HG03521 (cell line): ENCODE data around the gene MMP15.
"Not testable (repeated sequence)": the region's sequence is repeated elsewhere in the genome, so short reads cannot be mapped to it uniquely, and the experiment has no call there.

Source experiments
- ATAC-seq: cut with Tn5 transposase; IDR thresholded peaks from one replicate; pipeline ENCODE4 v1.9.1; 2021; ENCODE audit warnings: mild to moderate bottlenecking, moderate library complexity; ENCODE audit not compliant: unreplicated experiment

Gene MMP15

DNA sequence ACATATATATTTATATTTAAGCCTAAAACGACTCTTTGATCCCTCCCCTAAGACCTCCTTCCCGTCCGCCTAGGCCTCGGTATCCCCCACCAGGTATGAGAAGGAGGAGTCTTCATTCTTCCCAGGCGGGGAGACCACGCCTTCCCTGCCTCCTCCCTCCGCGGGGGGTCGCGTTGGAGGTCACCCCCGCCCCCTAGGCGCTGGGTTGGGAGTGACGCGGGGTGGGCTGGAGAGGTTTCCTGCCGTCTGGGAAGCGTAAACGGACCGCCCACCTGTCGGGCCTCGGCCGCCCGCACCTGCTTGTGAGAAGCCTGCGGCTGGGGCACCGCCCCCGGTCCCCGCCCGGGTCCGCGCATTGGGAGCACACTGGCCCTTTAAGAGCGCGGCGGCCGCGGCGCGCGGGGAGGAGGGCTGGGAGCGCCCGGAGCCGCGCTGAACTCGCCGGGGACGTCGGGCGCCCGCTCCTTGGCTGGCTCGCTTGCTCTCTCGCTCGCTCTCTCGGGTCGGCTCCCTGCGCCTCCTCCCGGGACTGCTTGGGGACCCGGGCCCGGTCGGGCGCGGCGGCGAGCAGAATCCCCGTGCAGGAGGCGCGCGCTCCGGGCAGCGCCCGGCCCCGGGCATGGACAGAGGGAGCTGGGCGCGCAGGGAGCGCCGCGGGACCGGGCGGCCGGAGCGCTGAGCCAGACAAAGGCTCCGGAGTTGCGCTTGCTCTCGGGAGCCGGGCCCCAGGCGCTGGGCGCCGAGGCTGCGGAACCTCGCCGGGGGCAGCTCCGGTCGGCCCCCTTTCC is at the start of gene MMP15:
Gene MMP15, plus strand, starts transcription at position 404 of the 788 bp plus-strand sequence. CDS start 597 bp downstream, outside the sequence.
- peak; percentile 45 for ATAC-seq

DNA sequence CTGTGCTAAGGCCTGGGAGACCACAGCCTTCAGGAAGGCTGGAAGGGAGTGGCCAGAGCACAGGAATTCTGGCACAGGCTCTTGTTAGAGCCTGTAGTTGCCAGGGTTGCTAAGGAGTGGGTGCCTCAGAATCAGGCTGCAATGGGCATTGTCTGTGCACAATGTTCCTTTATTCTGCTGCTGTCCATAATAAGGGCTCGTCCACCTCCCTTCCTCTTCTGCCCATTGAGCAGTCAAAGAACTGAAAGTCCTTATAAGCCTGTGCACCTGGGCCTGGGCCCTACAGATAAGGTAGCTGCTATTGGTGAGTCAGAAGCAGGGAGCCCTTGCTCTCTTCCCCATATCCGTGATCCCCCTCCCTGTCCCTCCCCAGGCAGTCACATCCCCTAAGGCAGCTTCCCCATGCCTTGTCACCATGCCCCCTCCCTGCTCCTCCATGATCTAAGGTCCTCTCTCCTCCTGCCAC is 49.2 kb upstream of the MMP15 start:
- no peak for ATAC-seq

DNA sequence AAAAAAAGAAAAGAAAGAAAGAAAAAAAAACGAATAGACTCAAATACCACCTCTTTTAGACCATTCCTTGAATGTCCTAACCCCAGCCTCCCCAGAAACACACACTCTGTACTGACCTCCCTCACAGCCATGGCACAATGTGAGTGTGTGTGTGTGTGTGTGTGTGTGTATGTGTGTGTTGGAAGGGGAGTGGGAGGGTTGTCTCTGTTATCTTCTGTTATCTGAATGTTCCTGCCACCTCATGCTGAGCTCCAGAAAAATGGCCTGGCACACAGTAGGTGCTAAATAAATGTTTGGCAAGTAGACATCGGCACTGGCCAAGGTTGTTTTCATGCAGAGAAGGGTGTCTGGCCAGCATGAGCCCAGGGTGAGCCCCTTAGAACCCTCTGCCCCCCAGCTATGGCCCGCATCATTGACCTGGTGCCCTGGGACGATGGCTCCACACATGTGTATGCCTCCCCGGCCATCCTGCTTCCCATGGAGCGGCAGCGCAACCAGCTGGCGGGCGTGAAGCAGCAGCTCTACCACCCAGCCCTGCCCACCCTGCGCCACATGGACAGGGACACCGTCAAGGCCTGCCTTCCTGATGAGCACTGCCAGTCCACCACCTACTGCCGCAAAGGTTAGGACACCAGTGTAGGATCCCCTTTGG is 48.0 kb upstream of the MMP15 start:
- ATAC-seq: no peak

DNA sequence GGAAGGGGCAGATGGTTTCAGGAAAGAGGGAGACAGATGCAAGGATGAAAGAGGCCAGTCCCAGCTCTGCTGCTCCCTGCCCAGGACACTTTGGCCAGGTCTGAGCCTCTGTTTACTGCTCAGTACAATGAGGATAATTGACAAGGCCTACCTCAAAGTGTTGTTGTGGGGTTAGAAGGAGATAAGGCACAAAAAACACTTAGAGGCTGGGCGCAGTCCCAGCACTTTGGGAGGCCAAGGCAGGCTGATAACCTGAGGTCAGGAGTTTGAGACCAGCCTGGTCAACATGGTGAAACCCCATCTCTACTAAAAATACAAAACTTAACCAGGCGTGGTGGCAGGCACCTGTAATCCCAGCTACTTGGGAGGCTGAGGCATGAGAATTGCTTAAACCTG is 47.5 kb upstream of the MMP15 start:
- ATAC-seq: not testable (repeated sequence)

DNA sequence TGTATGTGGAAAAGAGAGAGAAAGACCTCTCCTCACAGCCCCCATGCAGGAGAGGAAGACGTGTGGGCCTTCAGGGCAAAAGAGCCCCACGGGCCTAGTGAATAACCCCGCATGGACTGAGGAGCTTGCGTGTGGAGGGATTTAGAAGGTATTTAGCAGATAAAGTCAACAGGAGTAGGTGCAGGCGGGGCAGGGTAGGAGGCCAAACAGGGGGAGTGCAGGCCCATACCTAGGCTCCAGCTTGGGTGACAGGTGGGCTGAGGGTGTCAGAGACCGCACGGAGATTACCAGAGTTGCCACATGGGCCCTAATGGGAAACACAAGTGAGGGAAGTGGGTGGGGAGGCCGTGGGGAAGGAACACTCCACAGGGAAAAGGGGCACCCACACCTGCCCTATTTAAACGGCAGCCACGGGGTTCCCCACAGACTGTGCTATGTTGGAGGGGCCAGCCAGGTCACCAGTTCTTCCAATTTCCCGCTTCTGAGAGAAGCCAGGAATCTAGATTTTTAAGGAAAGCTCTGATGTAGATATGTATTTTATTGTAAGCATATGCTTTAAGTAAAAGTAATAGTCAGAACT is 46.5 kb upstream of the MMP15 start:
- no peak for ATAC-seq

DNA sequence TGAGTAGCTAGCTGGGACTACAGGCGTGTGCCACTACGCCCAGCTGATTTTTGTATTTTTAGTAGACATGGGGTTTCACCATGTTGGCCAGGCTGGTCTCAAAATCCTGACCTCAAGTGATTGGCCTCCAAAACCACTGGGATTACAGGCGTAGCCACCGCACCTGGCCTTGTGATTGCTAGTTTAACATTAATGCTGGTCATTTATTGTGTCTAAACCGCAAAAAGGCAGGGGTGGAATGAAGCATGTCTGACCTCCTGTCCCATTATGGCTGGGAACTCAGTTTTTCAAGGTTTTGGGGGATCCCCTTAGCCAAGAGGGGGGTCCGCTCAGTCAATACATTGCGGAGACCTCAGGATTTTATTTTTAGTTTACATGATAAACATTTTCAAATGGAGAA is 43.9 kb upstream of the MMP15 start:
- no peak for ATAC-seq

DNA sequence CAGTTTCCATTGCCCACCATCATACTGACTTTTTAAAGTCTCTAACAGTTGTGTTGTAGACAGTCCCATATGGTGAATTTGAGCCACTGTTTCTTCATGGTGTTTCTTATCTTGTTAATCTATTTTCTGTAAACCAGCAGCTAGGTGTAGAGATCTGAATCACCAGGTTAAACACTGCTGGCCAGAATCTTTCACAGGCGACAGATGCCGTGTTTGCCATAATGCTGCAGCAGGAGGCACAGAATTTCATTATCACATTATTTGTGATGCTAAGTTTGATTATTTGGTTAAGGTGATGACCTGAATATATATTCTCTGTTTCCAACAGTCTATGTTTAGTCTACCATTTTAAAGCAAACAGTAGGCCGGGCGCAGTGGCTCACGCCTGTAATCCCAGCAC is 43.2 kb upstream of the MMP15 start:
- no peak for ATAC-seq

DNA sequence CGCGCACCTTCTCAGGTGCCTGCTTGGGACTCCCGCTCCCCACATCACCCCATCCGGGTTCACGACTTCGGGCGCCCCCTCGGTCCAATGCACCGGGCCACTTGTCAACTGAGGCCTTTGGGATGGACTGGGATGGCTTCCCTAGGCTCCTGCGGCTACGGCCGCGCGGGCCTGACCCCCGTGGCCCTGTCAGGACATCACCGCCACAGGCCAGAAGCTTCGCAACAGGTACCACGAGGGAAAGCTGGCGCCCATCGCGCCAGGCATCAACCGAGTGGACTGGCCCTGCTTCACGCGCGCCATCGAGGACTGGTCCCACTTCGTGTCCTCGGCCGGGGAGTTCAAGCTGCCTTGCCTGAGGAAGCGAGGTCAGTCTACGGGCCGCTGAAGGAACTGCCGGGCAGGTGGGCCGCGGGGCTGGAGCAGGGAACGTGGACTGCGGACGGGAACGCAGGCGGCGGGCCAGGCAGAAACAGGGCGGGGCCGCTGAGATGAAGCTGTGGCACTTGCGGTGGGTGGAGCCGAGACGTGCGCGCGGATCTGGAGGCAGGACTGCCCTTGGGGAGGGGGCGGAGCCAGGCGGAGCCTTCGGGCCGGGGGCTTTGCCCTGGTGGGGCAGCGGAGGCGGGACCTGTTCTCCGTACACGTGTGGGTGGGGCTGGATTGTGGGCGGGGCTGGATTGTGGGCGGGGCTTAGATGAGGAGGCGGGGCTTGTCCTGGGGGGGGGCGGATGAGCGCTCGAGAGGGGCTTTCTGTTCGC is 40.9 kb upstream of the MMP15 start:
- peak; percentile 68 for ATAC-seq

DNA sequence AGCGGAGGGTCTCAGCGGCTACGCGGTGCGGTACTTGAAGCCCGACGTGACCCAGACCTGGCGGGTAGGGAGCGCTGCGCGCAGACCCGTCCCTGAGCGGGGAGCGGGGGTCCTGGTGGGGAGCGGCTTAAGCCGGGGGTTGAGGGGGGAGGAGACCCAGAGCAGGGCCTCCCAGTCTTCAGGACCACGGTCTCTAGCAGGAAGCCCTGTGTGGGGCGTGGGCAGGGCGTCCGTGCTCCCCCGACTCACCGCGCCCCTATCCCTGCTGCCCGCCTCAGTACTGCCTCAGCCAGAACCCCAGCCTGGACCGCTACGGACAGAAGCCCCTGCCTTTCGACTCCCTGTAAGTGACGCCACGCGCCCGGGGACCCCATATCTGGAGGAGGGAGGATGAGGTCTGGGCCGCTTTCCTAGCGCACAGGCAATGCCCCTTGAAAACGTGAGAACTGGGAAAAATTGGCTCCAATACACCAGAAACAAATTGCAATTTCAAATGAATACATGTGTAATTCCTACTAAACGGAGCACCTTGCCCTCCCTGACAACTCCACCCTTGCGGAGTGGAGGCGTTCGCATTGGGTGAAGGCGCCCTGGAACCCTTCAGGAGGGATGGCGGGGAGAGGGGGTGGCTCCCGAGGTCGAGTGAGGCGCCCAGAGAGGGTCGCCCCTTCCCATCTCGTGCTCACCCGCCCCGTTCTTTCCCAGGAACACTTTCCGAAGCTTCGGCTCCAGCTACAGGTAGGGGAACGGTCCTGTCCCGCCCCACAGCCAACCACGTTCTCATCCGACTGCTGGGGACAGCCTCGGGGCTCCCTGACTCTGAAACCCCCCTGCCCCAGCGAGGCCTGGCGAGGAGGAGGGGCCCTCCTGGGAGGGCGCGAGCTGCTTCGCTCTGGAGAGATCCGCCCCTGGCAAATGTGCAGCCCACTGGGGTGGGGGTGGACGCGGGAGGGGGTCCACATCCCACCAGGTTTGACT is 40.1 kb upstream of the MMP15 start:
- ATAC-seq: peak; percentile 10

DNA sequence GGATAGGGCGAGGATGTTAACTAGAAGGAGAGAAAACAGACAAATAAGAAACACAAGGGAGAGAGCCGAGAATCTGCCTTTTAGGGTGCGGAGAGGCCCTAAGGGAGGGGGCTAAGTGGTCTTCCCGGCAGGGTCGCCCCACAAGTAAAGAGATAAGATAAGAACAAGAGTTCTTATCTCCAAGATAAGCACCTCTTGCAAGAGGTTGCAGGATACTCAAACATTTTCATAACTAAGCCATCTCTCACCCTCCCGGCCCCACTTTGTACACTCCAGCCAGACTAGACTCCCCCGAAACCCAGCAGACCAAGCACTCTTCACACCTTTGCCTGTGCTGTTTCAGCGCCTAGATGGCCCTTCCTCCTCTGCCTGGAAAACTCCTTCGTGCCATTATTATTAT is 39.4 kb upstream of the MMP15 start:
- no peak for ATAC-seq

DNA sequence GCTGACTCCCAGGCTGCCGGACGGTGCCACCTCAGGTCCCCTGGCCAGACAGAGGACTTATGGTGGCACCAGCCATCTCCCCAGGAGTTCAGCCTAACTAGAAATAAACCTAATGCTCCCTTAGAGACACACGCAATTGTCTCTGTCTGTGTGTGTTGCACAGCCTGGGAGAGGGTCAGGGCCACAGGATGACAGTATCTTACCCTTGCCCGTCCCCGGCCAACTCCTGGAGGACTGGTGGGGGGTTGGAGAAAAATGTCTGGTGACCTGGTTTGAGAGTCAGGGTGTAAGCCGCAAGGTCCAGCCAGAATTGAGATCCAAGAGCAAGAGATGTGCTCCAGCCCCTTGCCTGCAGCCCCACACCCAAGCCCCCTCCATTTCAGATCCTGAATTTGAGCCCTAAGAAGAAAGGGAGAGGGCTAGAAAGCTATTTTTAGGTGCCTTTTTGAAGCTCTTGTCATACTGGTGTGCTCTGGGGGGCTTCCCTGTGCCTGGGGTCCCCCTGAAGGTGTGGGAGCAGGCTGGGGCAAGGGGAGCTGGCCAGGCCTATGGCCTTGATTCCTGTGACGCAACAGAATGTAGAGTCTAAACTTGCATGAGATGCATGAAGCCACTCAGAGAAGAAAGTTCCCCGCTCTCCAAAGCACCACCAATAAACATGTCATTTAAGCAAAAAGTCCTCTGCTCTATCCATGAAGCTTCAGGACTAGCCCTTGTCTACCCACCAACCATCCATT is 37.9 kb upstream of the MMP15 start:
- no peak for ATAC-seq

DNA sequence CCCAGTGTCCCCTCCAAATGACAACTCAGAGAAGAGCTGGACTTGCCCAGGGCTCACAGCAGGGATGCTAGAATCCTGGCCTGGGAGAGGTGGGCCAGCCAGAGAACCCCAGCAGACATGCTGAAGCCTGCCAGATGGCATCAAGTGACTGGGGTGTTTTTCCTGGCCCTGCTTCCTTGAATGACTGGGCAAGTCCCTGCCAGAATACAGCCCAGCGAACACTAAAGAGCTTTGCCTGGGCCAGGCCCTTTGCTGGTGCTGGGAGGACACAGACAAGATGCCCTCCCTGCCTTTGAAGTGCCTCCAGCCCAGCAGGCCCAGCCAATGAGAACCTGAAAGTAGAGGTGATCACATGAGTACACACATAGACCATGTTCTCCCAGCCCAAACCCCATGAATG is 36.6 kb upstream of the MMP15 start:
- ATAC-seq: no peak

DNA sequence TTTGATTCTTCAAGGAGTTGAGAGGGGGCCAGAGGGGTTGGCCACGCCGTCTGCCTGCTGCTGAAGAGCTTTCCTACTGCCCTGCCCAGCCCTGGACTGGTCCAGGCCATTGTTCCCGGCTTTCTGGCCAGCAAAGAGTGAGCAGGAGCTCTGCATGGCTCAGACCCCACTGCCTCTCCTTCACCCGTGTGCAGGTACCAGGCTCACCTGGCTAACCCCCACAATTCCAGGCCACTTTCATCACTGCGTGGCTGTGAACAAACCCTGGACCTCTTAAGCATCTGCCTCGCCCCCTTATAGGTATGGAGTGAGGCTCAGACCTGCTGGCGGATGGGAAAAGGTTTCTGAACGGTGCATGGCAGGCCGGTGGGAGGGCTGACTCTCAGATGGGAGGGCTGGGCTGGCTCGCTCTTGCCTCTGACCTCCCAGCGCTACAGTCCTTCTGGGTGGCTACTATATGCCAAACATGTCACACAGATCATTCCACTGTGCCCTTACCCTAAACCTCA is 33.9 kb upstream of the MMP15 start:
- ATAC-seq: no peak

DNA sequence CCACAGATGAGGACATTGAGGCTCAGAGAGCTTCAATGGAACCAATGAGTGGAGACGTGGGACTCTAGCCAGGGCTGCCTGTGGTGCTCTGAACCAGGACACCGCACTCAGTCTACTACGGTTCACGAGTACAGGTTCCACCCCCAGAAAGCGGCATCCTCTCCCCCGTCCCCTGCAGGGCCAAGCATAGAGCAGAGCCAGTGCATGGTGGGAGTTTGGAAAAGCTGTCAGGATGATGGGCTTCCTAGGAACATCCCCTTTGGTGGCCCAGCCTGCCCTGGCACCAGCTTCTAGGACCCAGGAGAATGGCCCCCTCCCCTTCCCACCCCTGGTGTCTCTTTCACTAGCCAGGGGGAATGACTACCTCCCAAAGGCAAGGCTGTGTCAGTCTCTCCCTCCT is 33.5 kb upstream of the MMP15 start:
- no peak for ATAC-seq

DNA sequence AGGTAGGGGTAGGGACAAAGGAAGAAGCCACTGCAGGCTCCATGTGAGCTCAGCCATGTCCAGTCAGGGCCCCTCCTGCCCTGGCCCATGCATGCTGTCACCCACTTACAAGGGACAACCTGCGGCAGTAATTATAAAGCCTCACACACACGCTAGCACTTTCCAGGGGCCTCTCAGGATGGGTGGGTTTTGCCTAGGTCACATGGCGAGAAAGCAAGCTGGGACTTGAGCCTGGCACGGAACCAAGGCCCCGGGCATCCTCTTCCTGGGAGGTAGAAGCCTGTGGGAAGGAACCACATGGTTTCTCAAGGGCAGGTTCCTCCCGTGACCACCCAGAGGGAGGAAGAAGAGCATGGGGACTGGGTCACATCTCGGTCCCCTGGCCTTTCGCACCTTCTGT is 32.1 kb upstream of the MMP15 start:
- no peak for ATAC-seq

DNA sequence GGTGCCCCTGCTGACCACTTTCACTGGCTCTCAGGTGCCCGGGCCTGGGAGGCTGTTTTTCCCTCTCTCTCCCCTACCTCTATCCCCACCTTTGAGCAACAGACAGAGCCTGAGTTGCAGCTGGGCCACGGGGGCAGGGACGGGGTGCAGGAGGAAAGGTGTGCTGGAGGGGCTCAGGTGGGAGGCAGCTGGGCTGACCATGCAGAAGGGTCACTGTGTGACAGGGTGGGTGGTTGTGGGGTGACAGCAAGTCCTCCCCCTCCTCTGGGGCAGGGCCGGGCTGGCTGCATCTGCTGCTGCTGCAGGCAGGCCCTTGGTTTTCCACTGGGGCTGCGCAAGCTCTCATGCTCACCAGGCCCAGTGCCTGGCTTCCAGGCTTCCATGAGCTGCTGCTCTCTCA is 31.7 kb upstream of the MMP15 start:
- no peak for ATAC-seq

DNA sequence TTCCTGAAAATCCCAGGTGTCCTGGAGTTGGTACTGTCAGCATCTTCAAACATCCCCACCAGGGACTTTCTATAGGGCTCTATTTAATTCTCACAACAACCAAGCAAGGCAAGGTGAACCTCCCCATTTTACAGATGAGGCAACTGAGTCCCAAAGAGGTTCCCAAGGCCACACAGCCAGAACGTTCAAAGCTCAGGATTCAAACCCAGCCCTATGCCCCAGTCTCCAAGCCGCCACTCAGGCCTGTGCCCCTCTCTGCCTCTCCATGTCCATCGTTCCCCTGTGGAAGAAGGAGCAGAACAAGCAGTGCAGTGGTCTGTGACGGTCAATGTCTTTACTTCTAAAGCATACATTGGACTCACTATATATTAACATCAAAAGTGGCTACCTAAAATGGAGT is 31.2 kb upstream of the MMP15 start:
- ATAC-seq: no peak

DNA sequence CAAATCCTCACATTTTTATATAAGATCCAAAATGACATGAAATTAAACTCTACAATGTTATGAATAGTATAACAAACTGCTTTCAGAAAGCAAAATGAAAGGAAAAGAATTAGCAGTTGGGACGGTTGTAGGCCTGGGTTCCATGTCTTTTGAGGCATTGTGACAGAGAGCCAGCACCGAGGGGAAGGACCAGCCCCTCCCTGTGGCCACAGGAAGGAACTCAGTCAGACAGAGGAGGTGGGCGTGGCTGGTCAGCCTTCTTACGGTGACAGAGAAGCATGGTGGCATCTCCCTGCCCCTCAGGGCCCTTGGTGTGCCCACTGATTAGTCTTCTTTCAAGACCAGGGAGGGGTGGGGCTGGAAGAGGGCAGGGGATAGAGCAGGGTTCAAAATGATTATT is 30.8 kb upstream of the MMP15 start:
- ATAC-seq: peak; percentile 43

DNA sequence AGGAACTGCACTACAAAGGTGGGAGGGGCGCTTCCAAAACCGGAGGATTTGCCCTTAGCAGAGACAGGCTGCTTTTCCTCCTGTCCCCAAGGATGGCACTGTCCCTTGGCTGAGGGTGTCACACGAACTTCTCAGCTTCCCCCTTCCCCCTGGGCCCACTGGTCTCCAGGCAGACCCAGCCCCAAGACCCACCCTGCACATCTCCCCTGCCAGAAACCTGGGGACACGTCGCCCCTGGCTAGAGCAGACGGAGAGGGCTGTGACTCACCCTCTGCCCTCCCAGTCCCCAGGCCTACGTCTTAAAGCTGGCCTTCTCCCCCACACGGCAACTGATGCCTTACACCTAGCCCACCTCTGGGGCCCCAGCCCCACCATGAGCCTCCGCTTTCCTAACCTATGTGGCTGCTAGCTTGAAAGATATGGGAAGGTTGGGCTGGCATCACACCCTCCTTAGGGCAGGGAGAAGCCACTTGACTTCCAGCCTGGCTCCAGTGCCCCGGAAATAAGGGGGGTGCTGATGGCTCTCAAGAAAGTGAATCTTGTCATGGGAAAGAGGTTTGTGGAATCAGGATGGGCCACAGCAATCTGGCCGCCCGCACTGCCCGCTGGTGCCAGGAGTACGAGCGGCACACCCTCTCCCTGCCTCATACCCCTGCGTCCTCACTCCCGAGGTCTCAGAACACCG is 29.7 kb upstream of the MMP15 start:
- no peak for ATAC-seq
